OCI-LY7 (cell line): ENCODE data around the gene PTPRM. TPM values are rescaled to one million over a fixed set of nuclear protein-coding genes. Genes with fewer than 3 reads are reported as not detected.

Source experiments
- BruUV-seq: library from RNA; stranded (reverse); fragments of 400-500 nt; replicated peaks from 2 replicates; lab custom pipeline; 2021; lab: Mats Ljungman, UMichigan
- CTCF ChIA-PET: fragments of 300-600 bp; sonication (Branson Sonifier 250); formaldehyde crosslinking; loops from one replicate; lab custom pipeline; 2022; ENCODE audit warnings: antibody characterized with exemption; ENCODE audit not compliant: unreplicated experiment; lab: Charles Lee
- POLR2A ChIA-PET: fragments of 300-600 bp; sonication (Branson Sonifier 250); formaldehyde crosslinking; loops from one replicate; lab custom pipeline; 2022; ENCODE audit warnings: antibody characterized with exemption; lab: Charles Lee
- DNase-seq: peaks from one replicate; pipeline ENCODE4 v3.0.0-alpha.2; 2015; ENCODE audit warnings: low spot score
- H2AFZ ChIP-seq: fragments of 200-600 bp; sonication (generic), shearing (Covaris generic); 2 replicates; pipeline ENCODE4 v1.6.1; 2014; ENCODE audit warnings: mild to moderate bottlenecking, antibody characterized with exemption, low read length, moderate library complexity
- H3K27ac ChIP-seq: fragments of 200-600 bp; sonication (generic); 2 replicates; pipeline ENCODE4 v1.5.1; 2014; ENCODE audit warnings: mixed run types, low read depth, mild to moderate bottlenecking, moderate library complexity, low read length, inconsistent platforms; ENCODE audit not compliant: poor library complexity, severe bottlenecking
- H3K36me3 ChIP-seq: fragments of 200-600 bp; sonication (generic); 2 replicates; pipeline ENCODE4 v1.6.1; 2014; ENCODE audit warnings: mild to moderate bottlenecking, antibody characterized with exemption, low read length, moderate library complexity, mixed read lengths; ENCODE audit not compliant: insufficient read depth
- H3K4me1 ChIP-seq: fragments of 200-600 bp; sonication (generic); 2 replicates; pipeline ENCODE4 v1.5.1; 2014; ENCODE audit warnings: mild to moderate bottlenecking, low read length; ENCODE audit not compliant: insufficient read depth, poor library complexity, severe bottlenecking
- H3K4me2 ChIP-seq: fragments of 200-600 bp; sonication (generic); 2 replicates; pipeline ENCODE4 v1.6.1; 2014; ENCODE audit warnings: mild to moderate bottlenecking, low read length
- H3K4me3 ChIP-seq: fragments of 200-600 bp; sonication (generic); 2 replicates; pipeline ENCODE4 v1.5.1; 2014; ENCODE audit warnings: mild to moderate bottlenecking, low read depth, low read length; ENCODE audit not compliant: poor library complexity, severe bottlenecking
- H3K79me2 ChIP-seq: fragments of 200-600 bp; sonication (generic); 2 replicates; pipeline ENCODE4 v1.6.1; 2016; ENCODE audit warnings: low read depth, mild to moderate bottlenecking, low read length, moderate library complexity, mixed read lengths; ENCODE audit not compliant: insufficient read depth
- H3K9me2 ChIP-seq: fragments of 200-600 bp; sonication (generic); 2 replicates; pipeline ENCODE4 v1.6.1; 2016; ENCODE audit warnings: mild to moderate bottlenecking, low read length, mixed read lengths; ENCODE audit not compliant: insufficient read depth
- H3K9me3 ChIP-seq: fragments of 200-600 bp; sonication (generic); 2 replicates; pipeline ENCODE4 v1.6.1; 2014; ENCODE audit warnings: mild to moderate bottlenecking, mixed run types, low read length, mixed read lengths
- H4K20me1 ChIP-seq: fragments of 200-600 bp; sonication (generic); 2 replicates; pipeline ENCODE4 v1.6.1; 2014; ENCODE audit warnings: mild to moderate bottlenecking, antibody characterized with exemption, low read length, moderate library complexity, mixed read lengths; ENCODE audit not compliant: insufficient read depth
- CTCF ChIP-seq: fragments of 200-600 bp; sonication (generic); conservative IDR thresholded peaks from 2 replicates; pipeline ENCODE4 v1.5.1; 2014; ENCODE audit warnings: mild to moderate bottlenecking, antibody characterized with exemption, low read length, moderate library complexity, mixed read lengths
- EZH2phosphoT487 ChIP-seq: fragments of 200-600 bp; sonication (generic); IDR thresholded peaks from 2 replicates; pipeline ENCODE4 v1.6.1; 2018; ENCODE audit warnings: low read depth, borderline replicate concordance, mild to moderate bottlenecking, mixed run types, antibody characterized with exemption, low read length, moderate library complexity, mixed read lengths
- intact Hi-C: fragments of 100-400 bp; cut with micrococcal nuclease; formaldehyde crosslinking; loops from one replicate; pipeline ENCODE4 v1.10.0; 2022; ENCODE audit not compliant: unreplicated experiment
- total RNA-seq, 2 experiments: library from RNA; depleted of rRNA in 1 of 2; stranded (reverse); fragments of >200 nt in 1 of 2; shearing (Covaris generic) in 1 of 2; gene quantifications; 2 replicates each; pipeline ENCODE4 v1.2.3, GENCODE V29; 2014 to 2022

PTPRM gene
- total RNA-seq, 2 experiments from 2014 or later = not detected

GRCh38 chr18:7571626-7572025 is 4.5 kb downstream of the PTPRM start:
- Histone ChIP-seq H3K4me2 (no peak overlapping the region), H3K9me3 (no peaks in the 10 kb centered on the region), H3K79me2 (no peaks in the 10 kb centered on the region), H3K4me3 (no peak overlapping the region), H3K9me2 (no peaks in the 10 kb centered on the region), H3K4me1 (no peaks in the 10 kb centered on the region), H3K27ac (no peak overlapping the region), H3K36me3 (no peaks in the 10 kb centered on the region), H4K20me1 (no peaks in the 10 kb centered on the region), H2AFZ (no peak overlapping the region)
- DNase-seq = no peak
- CTCF ChIA-PET = no interaction called here
- BruUV-seq = no TSS peak
- POLR2A ChIA-PET = no interaction called here
- intact Hi-C loops = no loop called here
- TF ChIP-seq EZH2phosphoT487 (no peak), CTCF (no peak)

GRCh38 chr18:7572822-7573221 is 5.7 kb downstream of the PTPRM start:
- no TSS peak for BruUV-seq
- no peak overlapping the region for H3K4me2 ChIP-seq
- no peaks in the 10 kb centered on the region for H3K79me2 ChIP-seq
- DNase-seq = no peak
- no peaks in the 10 kb centered on the region for H3K36me3 ChIP-seq
- H4K20me1 ChIP-seq = no peaks in the 10 kb centered on the region
- TF ChIP-seq CTCF (no peak), EZH2phosphoT487 (no peak)
- H3K27ac ChIP-seq = no peak overlapping the region
- ChIA-PET POLR2A (no interaction called here), CTCF (no interaction called here)
- no peak overlapping the region for H3K4me3 ChIP-seq
- no peaks in the 10 kb centered on the region for H3K4me1 ChIP-seq
- no peaks in the 10 kb centered on the region for H3K9me3 ChIP-seq
- intact Hi-C loops = no loop called here
- no peaks in the 10 kb centered on the region for H3K9me2 ChIP-seq
- H2AFZ ChIP-seq = no peak overlapping the region

GRCh38 chr18:7575465-7576028 is 8.4 kb downstream of the PTPRM start:
- BruUV-seq = no TSS peak
- ChIA-PET POLR2A (no interaction called here), CTCF (no interaction called here)
- Histone ChIP-seq H3K9me2 (no peaks in the 10 kb centered on the region), H3K36me3 (no peaks in the 10 kb centered on the region), H3K9me3 (no peaks in the 10 kb centered on the region), H2AFZ (no peak overlapping the region), H3K4me2 (no peak overlapping the region), H3K4me1 (no peaks in the 10 kb centered on the region), H3K27ac (no peak overlapping the region), H4K20me1 (no peaks in the 10 kb centered on the region), H3K4me3 (no peak overlapping the region), H3K79me2 (no peaks in the 10 kb centered on the region)
- DNase-seq = no peak
- TF ChIP-seq EZH2phosphoT487 = no peak
- no peak for TF ChIP-seq CTCF
- intact Hi-C loops = no loop called here
